ENCODE measurements around the gene GRIN2D.

GRIN2D gene

GRCh38 chr19:48396016-48396823 is 2.8 kb downstream of the GRIN2D start:
- no peak overlapping the region for H3K27ac ChIP-seq
- H3K4me3 ChIP-seq, result no peak overlapping the region

GRCh38 chr19:48396824-48397176 is 3.3 kb downstream of the GRIN2D start:
- Histone ChIP-seq H3K27ac (peak overlapping the region in 1 of 21 experiments; percentile 75), H3K4me3 (no peak overlapping the region)

- Histone ChIP-seq H3K4me3 (peak overlapping the region; percentile 32 to 46 (median 39)), H3K27ac (peak overlapping the region in 16 of 21 experiments; percentile 9 to 84 (median 65))
Measured at GRCh38 chr19:48397263-48398101, 4.0 kb downstream of the GRIN2D start.

- Histone ChIP-seq H3K4me3 (peak overlapping the region; percentile 32 to 46 (median 39)), H3K27ac (peak overlapping the region in 17 of 21 experiments; percentile 49 to 84 (median 65))
Measured at GRCh38 chr19:48398102-48398374, 4.6 kb downstream of the GRIN2D start.

- H3K27ac ChIP-seq, result peak overlapping the region in 17 of 21 experiments; percentile 53 to 84 (median 65)
- peak overlapping the region; percentile 32 to 46 (median 39) for H3K4me3 ChIP-seq
Measured at GRCh38 chr19:48398375-48399235, 5.1 kb downstream of the GRIN2D start.

DNA sequence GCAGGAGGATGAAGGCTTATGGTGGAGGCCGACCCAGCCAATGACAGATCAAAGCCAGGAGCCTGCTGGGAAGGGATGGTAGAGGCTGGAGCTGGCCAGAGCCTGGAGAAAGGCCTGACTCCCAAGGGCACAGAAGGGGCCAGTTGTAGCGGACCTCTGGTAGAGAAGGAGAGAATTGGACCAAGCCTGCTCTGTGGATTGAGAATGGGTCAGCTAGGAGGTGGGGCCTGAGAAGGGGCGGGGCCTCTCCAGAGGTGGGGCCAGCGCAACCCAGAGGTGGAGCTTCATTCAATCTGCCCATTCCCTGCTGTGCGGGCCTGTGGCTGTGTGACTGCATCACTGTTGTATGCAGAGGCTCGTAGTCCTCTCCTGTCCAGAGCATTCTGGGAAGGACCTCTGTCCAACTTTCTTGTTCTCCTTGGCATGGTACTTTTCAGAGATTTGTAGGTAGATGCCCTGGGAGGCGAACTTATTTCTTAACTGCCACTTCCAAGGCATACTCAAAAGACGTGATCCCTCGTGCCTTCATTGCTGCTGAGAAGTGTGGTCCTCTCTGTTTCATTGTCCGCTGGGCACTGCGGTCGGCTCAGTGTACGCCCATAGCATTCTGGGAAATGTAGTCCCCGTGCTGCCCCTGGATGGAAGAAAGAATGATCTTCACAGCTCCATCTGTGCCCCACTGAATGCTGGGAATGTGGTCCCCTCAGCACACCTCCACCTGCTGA is 6.7 kb downstream of the GRIN2D start:
- H3K4me3 ChIP-seq, result no peak overlapping the region
- peak overlapping the region in 1 of 21 experiments; percentile 84 for H3K27ac ChIP-seq

DNA sequence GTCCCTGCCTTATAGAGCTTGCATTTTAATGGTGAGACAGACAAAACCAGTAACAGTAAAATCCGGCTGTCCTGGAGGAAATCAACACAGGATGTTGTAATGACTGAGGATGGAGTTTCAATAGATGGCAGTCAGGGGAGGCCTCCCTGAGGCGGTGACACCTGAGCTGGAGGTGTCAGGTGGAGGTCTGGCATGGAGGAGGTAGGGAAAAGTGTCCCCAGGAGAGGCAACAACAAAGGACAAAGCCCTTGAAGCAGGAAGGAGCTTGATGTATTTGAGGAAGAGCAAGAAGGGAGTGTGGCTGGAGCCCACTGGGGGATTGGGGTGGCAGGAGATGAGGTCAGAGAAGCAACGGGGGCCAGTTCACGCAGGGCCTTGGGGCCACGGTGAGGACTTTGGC is 7.8 kb downstream of the GRIN2D start:
- Histone ChIP-seq H3K4me3 (no peak overlapping the region), H3K27ac (no peak overlapping the region)

- Histone ChIP-seq H3K4me3 (no peak overlapping the region), H3K27ac (no peak overlapping the region)
Measured at GRCh38 chr19:48403606-48404005, 10.1 kb downstream of the GRIN2D start.

- Histone ChIP-seq H3K4me3 (no peak overlapping the region), H3K27ac (no peak overlapping the region)
Measured at GRCh38 chr19:48405010-48405659, 11.7 kb downstream of the GRIN2D start.

- Histone ChIP-seq H3K4me3 (no peak overlapping the region), H3K27ac (no peak overlapping the region)
Measured at GRCh38 chr19:48405850-48406249, 12.4 kb downstream of the GRIN2D start.

DNA sequence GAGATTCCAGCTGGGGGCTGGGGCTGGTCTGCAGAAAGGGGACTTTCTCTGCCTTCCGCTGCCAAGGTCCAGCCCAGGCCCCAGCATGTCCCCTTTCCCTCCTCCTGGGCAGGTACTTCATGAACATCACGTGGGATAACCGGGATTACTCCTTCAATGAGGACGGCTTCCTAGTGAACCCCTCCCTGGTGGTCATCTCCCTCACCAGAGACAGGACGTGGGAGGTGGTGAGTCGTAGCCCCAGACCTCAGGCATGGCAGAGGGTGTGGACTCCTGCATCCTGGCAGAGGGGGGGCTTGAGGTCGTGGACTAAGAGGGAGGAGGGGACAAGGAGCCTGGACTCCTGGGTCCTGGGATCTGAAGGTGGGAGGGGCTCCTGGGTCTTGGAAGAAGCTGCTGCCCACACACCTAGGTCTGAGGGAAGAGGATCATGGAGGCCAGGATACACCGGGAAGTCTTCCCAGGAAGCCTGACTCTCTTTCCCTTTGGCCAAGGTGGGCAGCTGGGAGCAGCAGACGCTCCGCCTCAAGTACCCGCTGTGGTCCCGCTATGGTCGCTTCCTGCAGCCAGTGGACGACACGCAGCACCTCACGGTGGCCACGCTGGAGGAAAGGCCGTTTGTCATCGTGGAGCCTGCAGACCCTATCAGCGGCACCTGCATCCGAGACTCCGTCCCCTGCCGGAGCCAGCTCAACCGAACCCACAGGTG is 20.6 kb downstream of the GRIN2D start:
- H3K27ac ChIP-seq, result peak overlapping the region in 1 of 21 experiments; percentile 23
- peak overlapping the region in 2 of 7 experiments; percentile 8 to 20 for H3K4me3 ChIP-seq

- Histone ChIP-seq H3K27ac (no peak overlapping the region), H3K4me3 (peak overlapping the region in 4 of 7 experiments; percentile 1 to 20 (median 14))
Measured at GRCh38 chr19:48415395-48415794, 21.9 kb downstream of the GRIN2D start.

GRCh38 chr19:48415806-48416221 is 22.3 kb downstream of the GRIN2D start:
- Histone ChIP-seq H3K4me3 (peak overlapping the region in 1 of 7 experiments; percentile 17), H3K27ac (no peak overlapping the region)

- Histone ChIP-seq H3K4me3 (no peak overlapping the region), H3K27ac (no peak overlapping the region)
Measured at GRCh38 chr19:48417421-48417820, 24.0 kb downstream of the GRIN2D start.

- Histone ChIP-seq H3K27ac (peak overlapping the region in 2 of 21 experiments; percentile 16 to 23), H3K4me3 (no peak overlapping the region)
Measured at GRCh38 chr19:48418317-48419064, 25.0 kb downstream of the GRIN2D start.

DNA sequence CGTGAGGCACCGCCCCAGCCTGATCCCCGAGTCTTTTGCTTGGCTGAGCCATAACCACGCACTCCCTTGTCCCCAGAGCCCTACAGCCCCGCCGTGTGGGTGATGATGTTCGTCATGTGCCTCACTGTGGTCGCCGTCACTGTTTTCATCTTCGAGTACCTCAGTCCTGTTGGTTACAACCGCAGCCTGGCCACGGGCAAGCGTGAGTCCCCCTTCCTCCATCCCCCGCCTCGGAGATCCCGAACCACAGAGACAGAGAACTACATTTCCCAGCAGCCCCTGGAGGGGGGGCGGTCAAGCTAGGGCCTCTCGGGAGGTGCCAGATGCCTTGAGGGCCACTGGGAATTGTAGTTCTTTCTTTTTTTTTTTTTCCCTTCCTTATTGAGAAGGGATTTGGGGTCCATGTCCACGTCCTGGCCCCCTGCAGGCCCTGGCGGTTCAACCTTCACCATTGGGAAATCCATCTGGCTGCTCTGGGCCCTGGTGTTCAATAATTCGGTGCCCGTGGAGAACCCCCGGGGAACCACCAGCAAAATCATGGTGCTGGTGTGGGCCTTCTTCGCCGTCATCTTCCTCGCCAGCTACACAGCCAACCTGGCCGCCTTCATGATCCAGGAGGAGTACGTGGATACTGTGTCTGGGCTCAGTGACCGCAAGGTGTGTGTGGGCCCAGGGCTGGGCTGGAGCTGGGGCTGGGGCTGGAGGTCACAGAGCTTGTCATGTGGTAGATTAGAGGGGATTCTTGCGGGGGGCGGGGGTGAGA is 25.9 kb downstream of the GRIN2D start:
- Histone ChIP-seq H3K27ac (no peak overlapping the region), H3K4me3 (no peak overlapping the region)

DNA sequence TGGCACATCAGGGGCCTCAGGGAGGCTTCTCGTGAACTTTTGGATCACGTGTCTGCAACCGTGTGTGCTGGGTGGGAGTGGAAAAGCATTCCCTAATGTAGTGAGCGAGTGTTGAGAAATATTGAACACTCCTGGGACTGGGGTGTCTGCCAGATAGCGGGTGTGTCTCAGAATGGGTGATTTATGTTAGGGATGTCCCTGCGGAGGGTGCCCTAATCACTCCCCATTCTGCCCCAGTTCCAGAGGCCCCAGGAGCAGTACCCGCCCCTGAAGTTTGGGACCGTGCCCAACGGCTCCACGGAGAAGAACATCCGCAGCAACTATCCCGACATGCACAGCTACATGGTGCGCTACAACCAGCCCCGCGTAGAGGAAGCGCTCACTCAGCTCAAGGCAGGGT is 28.1 kb downstream of the GRIN2D start:
- H3K27ac ChIP-seq, result no peak overlapping the region
- H3K4me3 ChIP-seq, result no peak overlapping the region
